GM12892 (cell line): ENCODE measurements around the gene HSD17B7.

ENCODE experiments used
- DNase-seq: peaks from one replicate; pipeline ENCODE4 v3.0.0; 2011; ENCODE audit not compliant: insufficient read length
- FAIRE-seq: peaks from 2 replicates; lab custom pipeline; 2011; peaks lifted over from hg19 to GRCh38; lab: Jason Lieb, UNC
- POLR2A ChIP-seq: IDR thresholded peaks from 2 replicates; pipeline ENCODE4 v1.6.1; 2011; ENCODE audit warnings: low read depth, low read length, control low read depth
- POLR2AphosphoS5 ChIP-seq: IDR thresholded peaks from 2 replicates; pipeline ENCODE4 v1.6.1; 2011; ENCODE audit warnings: low read depth, low read length, control low read depth
- TAF1 ChIP-seq: IDR thresholded peaks from 2 replicates; pipeline ENCODE4 v1.6.1; 2011; ENCODE audit warnings: low read depth, mild to moderate bottlenecking, control low read depth, low read length, borderline replicate concordance

HSD17B7 gene

GRCh38 chr1:162823231-162823630 lies 32.7 kb downstream of the HSD17B7 start:
- DNase-seq (no peak), FAIRE-seq (no peak)
- no peak for TF ChIP-seq POLR2AphosphoS5
- TF ChIP-seq TAF1 = no peak
- no peak for TF ChIP-seq POLR2A

GRCh38 chr1:162823771-162824525 lies 33.4 kb downstream of the HSD17B7 start:
- FAIRE-seq (no peak), DNase-seq (no peak)
- no peak for TF ChIP-seq TAF1

GRCh38 chr1:162829268-162829667 lies 38.8 kb downstream of the HSD17B7 start:
- no peak for DNase-seq
- no peak for FAIRE-seq
- no peak for TF ChIP-seq TAF1
- TF ChIP-seq POLR2AphosphoS5 = no peak
- no peak for TF ChIP-seq POLR2A

- FAIRE-seq (no peak), DNase-seq (no peak)
- no peak for TF ChIP-seq POLR2AphosphoS5
- no peak for TF ChIP-seq POLR2A
- TF ChIP-seq TAF1 = no peak
These were observed 42.0 kb downstream of the HSD17B7 start for GRCh38 chr1:162832470-162832869.

- no peak for TF ChIP-seq POLR2AphosphoS5
- no peak for TF ChIP-seq TAF1
- FAIRE-seq (peak; percentile 95), DNase-seq (peak; percentile 16)
These were observed 44.8 kb downstream of the HSD17B7 start for GRCh38 chr1:162835157-162835899.

GRCh38 chr1:162838863-162839262 lies 48.4 kb downstream of the HSD17B7 start:
- TF ChIP-seq POLR2A (no peak), POLR2AphosphoS5 (no peak), TAF1 (no peak)
- FAIRE-seq = no peak
- no peak for DNase-seq

- FAIRE-seq (no peak), DNase-seq (no peak)
- TF ChIP-seq POLR2A (no peak), POLR2AphosphoS5 (no peak), TAF1 (no peak)
These were observed 49.8 kb downstream of the HSD17B7 start for GRCh38 chr1:162840250-162840839.

- FAIRE-seq = no peak
- DNase-seq = no peak
- TF ChIP-seq POLR2AphosphoS5 (no peak), TAF1 (no peak), POLR2A (no peak)
These were observed 53.7 kb downstream of the HSD17B7 start for GRCh38 chr1:162844153-162844552.

- no peak for DNase-seq
These were observed 56.0 kb downstream of the HSD17B7 start for GRCh38 chr1:162846256-162847212.

GRCh38 chr1:162847839-162848453 lies 57.4 kb downstream of the HSD17B7 start:
- DNase-seq (peak; percentile 29), FAIRE-seq (peak; percentile 89)
- no peak for TF ChIP-seq TAF1
- no peak for TF ChIP-seq POLR2AphosphoS5
- no peak for TF ChIP-seq POLR2A

More at GRCh38 chr1:162846256-162847212, 56.0 kb downstream of the HSD17B7 start:
- no peak for TF ChIP-seq POLR2A
- TF ChIP-seq POLR2AphosphoS5 = no peak
- no peak for TF ChIP-seq TAF1
- FAIRE-seq = no peak

GRCh38 chr1:162849711-162850110 lies 59.2 kb downstream of the HSD17B7 start:
- no peak for TF ChIP-seq TAF1
- no peak for TF ChIP-seq POLR2AphosphoS5
- no peak for TF ChIP-seq POLR2A
- DNase-seq (no peak), FAIRE-seq (no peak)
